Measurements from ENCODE around the gene SAP30.

The SAP30 gene

GRCh38 chr4:173367285-173367684 is 3.5 kb upstream of the SAP30 start:
- DNase-seq (ENCODE audit: low read depth in 3 of 3): no peak

- no peak for DNase-seq (ENCODE audit: low read depth in 3 of 3)
Observed at GRCh38 chr4:173367946-173368345, 2.8 kb upstream of the SAP30 start.

- peak; percentile 25 to 47 (median 38) for DNase-seq (ENCODE audit: low read depth in 3 of 3)
Observed at GRCh38 chr4:173370130-173370476, 651 bp upstream of the SAP30 start.

GRCh38 chr4:173371292-173372192 is 788 bp downstream of the SAP30 start:
- peak in 2 of 3 donors; percentile 8 to 34 for DNase-seq (ENCODE audit: low read depth in 3 of 3)

GRCh38 chr4:173374588-173374987 is 3.8 kb downstream of the SAP30 start:
- DNase-seq (ENCODE audit: low read depth in 3 of 3): no peak

GRCh38 chr4:173379929-173380328 is 9.2 kb downstream of the SAP30 start:
- no peak for DNase-seq (ENCODE audit: low read depth in 3 of 3)

GRCh38 chr4:173380987-173381386 is 10.2 kb downstream of the SAP30 start:
- DNase-seq (ENCODE audit: low read depth in 3 of 3): no peak

GRCh38 chr4:173381610-173382009 is 10.9 kb downstream of the SAP30 start:
- DNase-seq (ENCODE audit: low read depth in 3 of 3): no peak

GRCh38 chr4:173382349-173382748 is 11.6 kb downstream of the SAP30 start:
- DNase-seq (ENCODE audit: low read depth in 3 of 3): no peak

GRCh38 chr4:173386751-173387150 is 16.0 kb downstream of the SAP30 start:
- no peak for DNase-seq (ENCODE audit: low read depth in 3 of 3)

- no peak for DNase-seq (ENCODE audit: low read depth in 3 of 3)
Observed at GRCh38 chr4:173391701-173392100, 20.9 kb downstream of the SAP30 start.

GRCh38 chr4:173397604-173398003 is 26.9 kb downstream of the SAP30 start:
- no peak for DNase-seq (ENCODE audit: low read depth in 3 of 3)

- DNase-seq (ENCODE audit: low read depth in 3 of 3): no peak
Observed at GRCh38 chr4:173398220-173398619, 27.5 kb downstream of the SAP30 start.

GRCh38 chr4:173398779-173399415 is 28.1 kb downstream of the SAP30 start, which contains the start of gene SCRG1:
Gene SCRG1, minus strand, starts transcription at chr4:173399116. Its CDS starts 7,702 bp downstream, at chr4:173391414.
- no peak for DNase-seq (ENCODE audit: low read depth in 3 of 3)

- DNase-seq (ENCODE audit: low read depth in 3 of 3): no peak
Observed at GRCh38 chr4:173401063-173401462, 30.3 kb downstream of the SAP30 start.

- no peak for DNase-seq (ENCODE audit: low read depth in 3 of 3)
Observed at GRCh38 chr4:173403051-173403450, 32.3 kb downstream of the SAP30 start.

- DNase-seq (ENCODE audit: low read depth in 3 of 3): no peak
Observed at GRCh38 chr4:173404296-173404865, 33.6 kb downstream of the SAP30 start.

- no peak for DNase-seq (ENCODE audit: low read depth in 3 of 3)
Observed at GRCh38 chr4:173405840-173406606, 35.3 kb downstream of the SAP30 start.

GRCh38 chr4:173410079-173410478 is 39.3 kb downstream of the SAP30 start:
- no peak for DNase-seq (ENCODE audit: low read depth in 3 of 3)

- DNase-seq (ENCODE audit: low read depth in 3 of 3): no peak
Observed at GRCh38 chr4:173411106-173411693, 40.4 kb downstream of the SAP30 start.

- DNase-seq (ENCODE audit: low read depth in 3 of 3): no peak
Observed at GRCh38 chr4:173413036-173413435, 42.3 kb downstream of the SAP30 start.

GRCh38 chr4:173414456-173414855 is 43.7 kb downstream of the SAP30 start:
- no peak for DNase-seq (ENCODE audit: low read depth in 3 of 3)
